A673 (cell line): ENCODE results near the gene CD200R1L.

Source experiments
- EZH2 ChIP-seq: fragments of 200-600 bp; sonication (generic); IDR thresholded peaks from 2 replicates; pipeline ENCODE4 v1.6.1; 2017; ENCODE audit warnings: borderline replicate concordance, low read depth, mild to moderate bottlenecking, mixed read lengths, antibody characterized with exemption, low read length; ENCODE audit not compliant: poor library complexity, severe bottlenecking
- TF ChIP-seq, protein P1 (sequence below): fragments of 300-800, 200-600 bp; sonication (generic); conservative IDR thresholded peaks from 2 replicates; pipeline ENCODE4 v1.5.1; 2017; ENCODE audit warnings: low read depth, mild to moderate bottlenecking, antibody characterized with exemption, low read length, moderate library complexity, mixed read lengths

DNA sequence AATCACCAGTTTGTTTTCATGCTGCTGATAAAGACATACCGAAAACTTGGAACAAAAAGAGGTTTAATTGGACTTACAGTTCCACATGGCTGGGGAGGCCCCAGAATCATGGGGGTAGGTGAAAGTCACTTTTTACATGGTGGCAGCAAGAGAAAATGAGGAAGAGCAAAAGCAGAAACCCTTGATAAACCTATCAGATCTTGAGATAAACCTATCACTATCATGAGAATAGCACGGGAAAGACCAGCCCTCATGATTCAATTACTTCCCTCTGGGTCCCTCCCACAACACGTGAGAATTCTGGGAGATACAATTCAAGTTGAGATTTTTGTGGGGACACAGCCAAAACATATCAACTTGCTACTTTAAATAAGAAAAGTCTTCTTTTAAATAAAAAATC is 28.9 kb downstream of the CD200R1L start:
- no peak for TF ChIP-seq EZH2
- TF ChIP-seq, protein P1, sequence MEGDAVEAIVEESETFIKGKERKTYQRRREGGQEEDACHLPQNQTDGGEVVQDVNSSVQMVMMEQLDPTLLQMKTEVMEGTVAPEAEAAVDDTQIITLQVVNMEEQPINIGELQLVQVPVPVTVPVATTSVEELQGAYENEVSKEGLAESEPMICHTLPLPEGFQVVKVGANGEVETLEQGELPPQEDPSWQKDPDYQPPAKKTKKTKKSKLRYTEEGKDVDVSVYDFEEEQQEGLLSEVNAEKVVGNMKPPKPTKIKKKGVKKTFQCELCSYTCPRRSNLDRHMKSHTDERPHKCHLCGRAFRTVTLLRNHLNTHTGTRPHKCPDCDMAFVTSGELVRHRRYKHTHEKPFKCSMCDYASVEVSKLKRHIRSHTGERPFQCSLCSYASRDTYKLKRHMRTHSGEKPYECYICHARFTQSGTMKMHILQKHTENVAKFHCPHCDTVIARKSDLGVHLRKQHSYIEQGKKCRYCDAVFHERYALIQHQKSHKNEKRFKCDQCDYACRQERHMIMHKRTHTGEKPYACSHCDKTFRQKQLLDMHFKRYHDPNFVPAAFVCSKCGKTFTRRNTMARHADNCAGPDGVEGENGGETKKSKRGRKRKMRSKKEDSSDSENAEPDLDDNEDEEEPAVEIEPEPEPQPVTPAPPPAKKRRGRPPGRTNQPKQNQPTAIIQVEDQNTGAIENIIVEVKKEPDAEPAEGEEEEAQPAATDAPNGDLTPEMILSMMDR, result no peak
